Effector memory CD8-positive, alpha-beta T cell (primary cell): ENCODE results near the gene ICE2.

Experiments
- ATAC-seq: fragments of 150-1000 bp; cut with Tn5 transposase; replicated peaks from 2 replicates; pipeline ENCODE4 v1.10.0; 2021; ENCODE audit warnings: mild to moderate bottlenecking, moderate library complexity
- DNase-seq, 3 experiments: peaks; one replicate each; pipeline ENCODE4 v3.0.0; 2021
- H3K27ac Mint-ChIP-seq, 2 donors: one replicate each; pipeline ENCODE4 v1.8.0; 2022; ENCODE audit warnings: mild to moderate bottlenecking in 2 of 2, mixed read lengths in 2 of 2, moderate library complexity in 2 of 2
- H3K27me3 Mint-ChIP-seq, 2 donors: one replicate each; pipeline ENCODE4 v1.8.0; 2022; ENCODE audit warnings: mixed read lengths in 2 of 2
- H3K36me3 Mint-ChIP-seq: one replicate; pipeline ENCODE4 v1.8.0; 2022; ENCODE audit warnings: mild to moderate bottlenecking, moderate library complexity, mixed read lengths; ENCODE audit not compliant: insufficient read depth
- H3K4me1 Mint-ChIP-seq, 2 donors: one replicate each; pipeline ENCODE4 v1.8.0; 2022; ENCODE audit warnings: low read depth in 2 of 2, mixed read lengths in 2 of 2
- H3K4me3 Mint-ChIP-seq, 2 donors: one replicate each; pipeline ENCODE4 v1.8.0; 2022; ENCODE audit warnings: mild to moderate bottlenecking in 2 of 2, mixed read lengths in 2 of 2, moderate library complexity in 2 of 2
- H3K9me3 Mint-ChIP-seq, 2 donors: one replicate each; pipeline ENCODE4 v1.8.0; 2022; ENCODE audit warnings: mixed read lengths in 2 of 2

Gene ICE2

DNA sequence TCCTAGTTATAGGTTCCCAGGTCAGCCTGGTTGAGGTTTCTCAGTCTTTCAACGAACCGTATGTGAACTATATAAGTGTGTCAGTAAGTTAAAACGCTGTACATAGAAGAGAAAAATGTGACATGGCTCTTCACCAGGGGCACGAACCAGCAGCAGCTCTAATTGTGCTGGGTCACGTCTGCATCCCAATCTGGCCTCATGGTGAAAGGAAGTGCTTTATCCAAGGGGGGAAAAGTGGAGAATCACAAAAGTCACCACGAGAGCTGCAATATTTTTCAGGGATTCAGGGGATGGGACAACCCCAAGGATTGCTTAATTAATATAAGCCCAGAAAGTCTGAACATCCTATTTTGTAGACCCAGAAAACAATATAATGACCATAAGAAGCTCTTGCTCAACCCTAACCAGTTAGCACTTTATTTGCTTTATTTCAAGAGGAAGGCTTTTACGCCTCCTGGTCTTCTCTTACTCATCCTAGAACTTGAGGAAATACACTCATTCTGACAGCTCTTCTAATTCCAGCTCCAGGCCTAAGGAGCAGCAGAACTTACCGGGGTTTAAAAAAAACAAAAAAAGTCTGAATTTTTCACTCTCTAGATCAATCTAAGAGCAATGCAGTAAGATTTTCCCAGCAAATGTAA lies 97.7 kb downstream of the ICE2 start:
- H3K27me3 Mint-ChIP-seq = no peaks in the 10 kb centered on the region
- H3K36me3 Mint-ChIP-seq = peaks cover 60% of the 10 kb centered on the region
- peaks cover 10 to 30% of the 10 kb centered on the region in 2 donors for H3K4me1 Mint-ChIP-seq
- no peak overlapping the region for H3K4me3 Mint-ChIP-seq
- DNase-seq (no peak), ATAC-seq (no peak)
- H3K27ac Mint-ChIP-seq = peak overlapping the region in 1 of 2 donors; percentile 38
- H3K9me3 Mint-ChIP-seq = no peaks in the 10 kb centered on the region

DNA sequence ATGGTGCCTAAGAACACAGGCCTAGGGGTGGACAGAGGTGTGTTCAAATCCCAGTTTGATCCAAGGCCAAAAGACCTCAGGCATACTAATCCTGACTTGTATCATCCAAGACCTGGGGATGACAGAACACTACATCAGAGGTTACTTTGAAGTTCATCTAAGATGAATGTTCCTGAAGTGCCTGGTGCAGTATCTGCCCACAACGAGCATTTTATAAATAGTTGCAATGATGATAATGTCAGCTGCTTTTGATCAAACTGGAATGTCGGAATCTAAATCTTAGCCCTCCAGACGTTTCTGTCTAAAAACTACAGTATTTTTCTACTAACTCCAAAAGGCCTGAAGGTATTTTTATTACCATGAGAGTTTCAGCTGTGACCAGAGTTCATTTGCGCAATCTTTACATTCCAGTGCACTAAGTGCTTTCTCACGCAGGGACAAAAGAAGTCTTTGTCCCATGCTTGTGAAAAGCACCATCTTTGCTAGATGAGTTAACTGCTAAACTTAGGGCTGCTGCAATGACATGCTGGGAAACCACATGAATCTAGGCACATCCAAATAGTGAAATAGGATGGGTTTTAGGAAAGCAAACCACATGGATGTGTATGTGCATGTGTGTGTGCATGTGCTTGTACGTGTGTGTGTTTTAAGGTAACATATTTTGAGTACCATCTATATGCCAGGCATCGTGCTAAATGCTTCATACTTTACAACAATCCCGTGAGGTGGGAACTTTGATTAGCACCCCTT lies 99.2 kb downstream of the ICE2 start:
- DNase-seq = no peak
- ATAC-seq = no peak
- Mint-ChIP-seq H3K27ac (no peak overlapping the region), H3K4me1 (peaks cover 9 to 34% of the 10 kb centered on the region in 2 donors), H3K27me3 (no peaks in the 10 kb centered on the region), H3K4me3 (no peak overlapping the region), H3K9me3 (no peaks in the 10 kb centered on the region), H3K36me3 (peaks cover 61% of the 10 kb centered on the region)

DNA sequence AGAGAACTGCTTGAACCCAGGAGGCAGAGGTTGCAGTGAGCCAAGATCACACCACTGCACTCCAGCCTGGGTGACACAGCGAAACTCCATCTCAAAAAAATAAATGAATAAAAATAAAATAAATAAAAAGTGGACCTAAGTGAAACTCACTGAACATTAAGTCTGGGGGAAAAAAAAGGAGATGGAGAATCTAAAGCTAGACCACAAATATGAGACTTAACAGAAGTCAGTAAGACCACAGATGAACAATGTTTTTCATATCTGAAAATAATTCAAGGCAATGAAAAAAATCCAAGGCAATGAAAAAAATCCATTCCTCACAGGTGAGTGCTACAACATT lies 99.8 kb downstream of the ICE2 start:
- H3K4me3 Mint-ChIP-seq = no peak overlapping the region
- H3K27ac Mint-ChIP-seq = no peak overlapping the region
- ATAC-seq = no peak
- H3K4me1 Mint-ChIP-seq = peaks cover 10 to 30% of the 10 kb centered on the region in 2 donors
- no peaks in the 10 kb centered on the region for H3K27me3 Mint-ChIP-seq
- DNase-seq = no peak
- H3K9me3 Mint-ChIP-seq = no peaks in the 10 kb centered on the region
- H3K36me3 Mint-ChIP-seq = peaks cover 61% of the 10 kb centered on the region

DNA sequence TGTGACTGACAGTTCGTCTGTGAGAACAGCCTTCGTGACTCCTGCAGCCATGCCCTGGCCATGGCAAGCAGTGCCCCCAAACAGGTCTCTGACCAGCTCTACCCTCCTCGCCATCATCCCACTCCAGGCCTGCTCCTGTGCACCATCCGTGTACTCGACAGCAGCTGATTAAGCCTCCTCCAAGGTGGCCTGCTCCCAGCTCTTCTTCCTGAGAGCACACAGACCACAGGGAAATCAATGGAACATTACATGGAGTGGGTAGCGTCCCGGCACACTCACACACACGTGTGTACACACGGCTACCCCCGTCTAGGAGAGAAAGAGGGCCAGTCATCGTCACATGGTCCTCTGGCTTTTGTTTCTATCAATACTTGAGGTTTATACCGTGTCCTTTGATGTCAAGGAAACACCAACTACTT lies 102.3 kb downstream of the ICE2 start:
- peak overlapping the region; percentile 52 to 68 for H3K27ac Mint-ChIP-seq
- no peak overlapping the region for H3K4me3 Mint-ChIP-seq
- ATAC-seq = no peak
- H3K4me1 Mint-ChIP-seq = peaks cover 22% of the 10 kb centered on the region in 2 donors
- no peaks in the 10 kb centered on the region for H3K27me3 Mint-ChIP-seq
- no peaks in the 10 kb centered on the region for H3K9me3 Mint-ChIP-seq
- peaks cover 71% of the 10 kb centered on the region for H3K36me3 Mint-ChIP-seq
- no peak for DNase-seq

DNA sequence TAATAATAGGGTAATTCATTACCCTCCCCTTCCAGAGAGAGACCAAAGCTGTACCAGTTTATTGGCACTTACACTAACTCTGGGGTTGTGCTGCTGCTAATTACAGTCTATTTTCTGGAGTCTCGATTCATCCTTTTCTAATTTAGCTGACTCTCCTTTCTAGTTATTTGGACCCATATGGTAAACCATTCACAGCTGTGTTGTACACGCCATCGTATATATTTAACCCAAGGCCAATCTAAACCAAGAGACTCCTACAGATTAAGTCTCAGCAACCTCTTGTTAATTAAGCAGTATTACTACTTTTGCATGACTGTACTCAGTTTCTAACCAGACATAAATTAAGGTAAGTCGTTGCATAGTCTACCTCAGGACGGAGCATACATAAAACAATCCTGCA lies 103.6 kb downstream of the ICE2 start:
- no peak overlapping the region for H3K4me3 Mint-ChIP-seq
- peaks cover 19 to 20% of the 10 kb centered on the region in 2 donors for H3K4me1 Mint-ChIP-seq
- no peak for DNase-seq
- H3K27me3 Mint-ChIP-seq = no peaks in the 10 kb centered on the region
- peaks cover 74% of the 10 kb centered on the region for H3K36me3 Mint-ChIP-seq
- H3K9me3 Mint-ChIP-seq = no peaks in the 10 kb centered on the region
- peak overlapping the region in 1 of 2 donors; percentile 13 for H3K27ac Mint-ChIP-seq
- no peak for ATAC-seq

DNA sequence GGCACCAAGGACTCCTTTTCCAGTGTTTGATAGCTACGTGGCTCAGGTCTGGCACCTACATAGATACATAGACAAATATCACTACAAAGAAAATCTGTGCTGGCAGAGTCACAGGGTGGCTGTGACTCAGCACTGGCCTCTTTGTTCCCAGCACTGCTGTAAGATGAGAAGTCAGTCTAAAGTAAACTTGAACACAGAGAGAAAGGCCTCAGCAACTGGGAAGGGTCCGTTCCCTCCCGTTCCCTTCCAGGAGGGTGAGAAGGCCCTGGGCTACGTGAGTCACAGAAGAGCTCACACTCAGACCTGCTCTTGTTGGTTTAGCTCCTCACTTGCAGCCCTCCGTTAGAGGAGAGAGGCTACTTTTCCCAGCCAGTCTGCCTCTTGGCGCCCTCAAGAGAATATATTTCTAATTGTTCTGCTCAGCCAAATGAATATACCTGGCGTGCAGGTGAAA lies 104.3 kb downstream of the ICE2 start:
- H3K4me1 Mint-ChIP-seq = peaks cover 21 to 22% of the 10 kb centered on the region in 2 donors
- no peaks in the 10 kb centered on the region for H3K9me3 Mint-ChIP-seq
- DNase-seq (no peak), ATAC-seq (no peak)
- peak overlapping the region in 1 of 2 donors; percentile 13 for H3K27ac Mint-ChIP-seq
- peaks cover 72% of the 10 kb centered on the region for H3K36me3 Mint-ChIP-seq
- H3K27me3 Mint-ChIP-seq = no peaks in the 10 kb centered on the region
- no peak overlapping the region for H3K4me3 Mint-ChIP-seq

DNA sequence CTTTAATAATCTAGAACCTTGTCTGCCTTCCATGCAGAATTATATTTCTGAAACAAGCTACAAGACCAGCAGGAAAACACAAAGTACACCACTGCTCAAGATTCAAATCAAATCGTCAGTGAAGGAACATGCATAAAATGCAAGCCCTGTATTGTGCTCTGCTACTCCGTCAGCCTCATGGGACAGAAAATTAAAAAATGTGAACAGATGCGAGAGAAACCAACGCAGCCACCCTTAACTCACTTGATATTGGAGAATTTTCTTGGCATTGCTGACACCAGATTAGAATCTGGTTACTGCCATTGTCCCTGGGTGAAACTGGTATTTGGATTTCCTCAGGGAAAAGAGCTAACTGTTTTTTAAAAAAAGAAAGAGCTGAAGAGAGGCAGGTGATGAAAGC lies 104.7 kb downstream of the ICE2 start:
- Mint-ChIP-seq H3K4me1 (peaks cover 21 to 24% of the 10 kb centered on the region in 2 donors), H3K27ac (peak overlapping the region; percentile 67 to 74), H3K36me3 (peaks cover 70% of the 10 kb centered on the region), H3K27me3 (no peaks in the 10 kb centered on the region), H3K4me3 (no peak overlapping the region), H3K9me3 (no peaks in the 10 kb centered on the region)
- no peak for DNase-seq
- ATAC-seq = no peak

DNA sequence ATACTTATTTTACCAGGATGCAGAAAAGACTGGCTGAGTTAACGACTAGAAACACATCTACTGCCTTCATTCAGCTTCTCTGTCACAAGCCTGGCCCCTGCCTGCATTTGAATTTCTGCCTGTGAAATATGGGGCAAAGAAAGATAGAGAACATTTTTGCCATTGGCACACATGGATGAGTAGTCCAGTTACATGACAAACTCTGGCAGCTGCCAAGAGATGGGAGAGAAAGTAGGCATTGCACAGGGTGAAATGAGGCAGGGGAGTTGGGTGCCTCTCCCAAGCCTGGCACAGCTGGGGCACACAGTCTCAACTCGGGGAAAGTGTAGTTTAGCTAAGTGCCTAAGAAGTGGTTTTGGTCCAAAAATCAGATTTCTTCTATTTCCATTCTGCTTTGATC lies 105.2 kb downstream of the ICE2 start:
- peak overlapping the region; percentile 67 to 74 for H3K27ac Mint-ChIP-seq
- peaks cover 66% of the 10 kb centered on the region for H3K36me3 Mint-ChIP-seq
- H3K27me3 Mint-ChIP-seq = no peaks in the 10 kb centered on the region
- no peaks in the 10 kb centered on the region for H3K9me3 Mint-ChIP-seq
- no peak for ATAC-seq
- H3K4me3 Mint-ChIP-seq = no peak overlapping the region
- DNase-seq = no peak
- peaks cover 21 to 26% of the 10 kb centered on the region in 2 donors for H3K4me1 Mint-ChIP-seq

DNA sequence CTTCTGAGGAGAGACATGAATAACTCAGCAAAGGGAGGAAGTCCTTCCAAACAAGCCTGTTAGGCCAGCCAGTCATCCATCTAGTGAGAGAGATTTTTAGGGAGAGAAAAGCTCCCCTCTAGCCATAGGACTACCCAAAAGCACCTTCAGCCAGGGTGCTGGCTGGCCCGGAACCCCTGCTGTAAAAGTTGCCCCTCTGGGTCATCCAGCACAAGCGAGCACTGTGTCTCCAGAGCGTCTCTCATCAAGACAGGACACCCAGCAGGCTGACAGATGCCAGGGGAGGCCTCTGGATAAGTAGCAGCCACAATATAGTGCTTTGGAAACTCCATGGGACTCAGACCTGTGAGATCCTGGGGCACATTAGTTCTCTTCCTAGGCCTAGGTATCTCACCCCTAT lies 105.6 kb downstream of the ICE2 start:
- Mint-ChIP-seq H3K9me3 (no peaks in the 10 kb centered on the region), H3K27ac (peak overlapping the region; percentile 67 to 74), H3K36me3 (peaks cover 61% of the 10 kb centered on the region), H3K27me3 (no peaks in the 10 kb centered on the region), H3K4me3 (no peak overlapping the region), H3K4me1 (peaks cover 21 to 26% of the 10 kb centered on the region in 2 donors)
- ATAC-seq = no peak
- no peak for DNase-seq

DNA sequence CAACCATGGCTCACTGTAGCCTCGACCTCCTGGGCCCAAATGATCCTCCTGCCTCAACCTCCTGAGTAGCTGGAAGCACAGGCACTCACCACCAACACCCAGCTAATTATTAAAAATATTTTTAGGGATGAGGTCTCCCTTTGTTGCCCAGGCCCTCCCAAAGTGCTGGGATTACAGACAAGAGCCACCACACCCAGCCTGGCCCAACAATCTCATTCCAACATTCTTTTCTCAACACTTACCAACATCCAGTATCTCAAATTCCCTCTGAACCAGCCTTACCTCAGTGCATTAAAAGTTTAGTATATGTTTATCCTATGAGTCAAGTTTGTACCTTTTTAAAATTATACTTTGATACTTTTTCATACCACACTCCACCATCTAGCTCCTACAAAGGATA lies 106.2 kb downstream of the ICE2 start:
- ATAC-seq (no peak), DNase-seq (no peak)
- Mint-ChIP-seq H3K4me3 (no peak overlapping the region), H3K27ac (peak overlapping the region; percentile 67 to 74), H3K36me3 (peaks cover 60% of the 10 kb centered on the region), H3K9me3 (no peaks in the 10 kb centered on the region), H3K27me3 (no peaks in the 10 kb centered on the region), H3K4me1 (peaks cover 21 to 26% of the 10 kb centered on the region in 2 donors)

DNA sequence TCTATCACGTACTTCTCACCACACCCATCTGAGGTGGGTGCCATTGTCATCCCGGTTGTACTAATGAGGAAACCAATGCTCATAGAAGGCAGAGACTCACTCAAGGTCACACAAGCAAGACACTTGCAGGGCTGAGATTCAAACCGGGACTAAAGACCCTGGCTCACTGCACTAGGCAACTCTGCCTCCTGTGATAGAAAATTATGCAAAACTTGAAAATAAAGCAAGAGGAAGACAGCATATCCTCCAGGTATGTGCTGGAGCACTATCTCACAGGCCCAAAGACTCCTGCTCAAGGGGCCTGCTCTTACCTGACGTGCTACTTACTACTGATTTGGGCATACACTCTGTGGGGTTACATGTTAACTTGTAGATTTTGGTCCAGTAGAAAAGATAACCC lies 106.7 kb downstream of the ICE2 start:
- H3K4me3 Mint-ChIP-seq = no peak overlapping the region
- peak overlapping the region in 1 of 2 donors; percentile 74 for H3K27ac Mint-ChIP-seq
- no peaks in the 10 kb centered on the region for H3K9me3 Mint-ChIP-seq
- no peaks in the 10 kb centered on the region for H3K27me3 Mint-ChIP-seq
- peaks cover 21 to 26% of the 10 kb centered on the region in 2 donors for H3K4me1 Mint-ChIP-seq
- DNase-seq (no peak), ATAC-seq (no peak)
- H3K36me3 Mint-ChIP-seq = peaks cover 58% of the 10 kb centered on the region

DNA sequence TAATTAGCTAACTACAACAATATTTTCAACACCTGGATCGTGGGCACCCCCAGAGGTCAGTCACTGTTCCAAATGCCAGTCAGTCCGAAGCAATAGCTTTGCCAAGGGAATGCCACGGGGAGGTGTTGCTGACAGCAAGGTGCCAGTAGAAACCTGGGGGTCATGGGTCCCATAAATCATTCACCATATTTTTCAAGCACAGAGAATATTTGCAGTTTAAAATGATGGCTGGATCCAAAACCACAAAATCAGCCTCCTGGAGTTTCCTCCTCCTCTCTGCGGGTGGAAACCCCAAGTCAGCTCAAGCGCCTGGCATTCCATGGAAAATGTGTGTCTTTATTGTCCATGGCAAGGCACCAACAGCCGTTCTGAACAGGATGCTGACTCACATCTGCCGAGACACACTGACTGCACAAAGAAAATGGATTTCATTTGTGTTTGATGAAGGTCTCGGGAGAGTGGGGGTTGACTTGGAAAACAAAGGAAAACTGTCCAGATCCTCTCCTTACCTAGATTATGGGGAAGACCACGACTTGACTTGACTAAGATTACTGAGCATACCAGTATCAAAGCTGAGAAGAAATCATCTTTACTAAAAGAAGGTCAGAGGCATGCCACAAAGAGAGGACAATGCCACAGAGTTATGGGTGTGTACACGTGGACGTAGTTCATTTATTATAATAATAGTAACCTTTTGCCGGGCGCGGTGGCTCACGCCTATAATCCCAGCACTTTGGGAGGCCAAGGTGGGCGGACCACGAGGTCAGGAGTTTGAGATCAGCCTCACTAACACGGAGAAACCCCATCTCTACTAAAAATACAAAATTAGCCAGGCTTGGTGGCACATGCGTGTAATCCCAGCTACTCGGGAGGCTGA lies 107.5 kb downstream of the ICE2 start:
- Mint-ChIP-seq H3K4me3 (no peak overlapping the region), H3K36me3 (peaks cover 56% of the 10 kb centered on the region), H3K27me3 (no peaks in the 10 kb centered on the region), H3K27ac (peak overlapping the region; percentile 59 to 75), H3K4me1 (peaks cover 21 to 25% of the 10 kb centered on the region in 2 donors), H3K9me3 (no peaks in the 10 kb centered on the region)
- DNase-seq (no peak), ATAC-seq (no peak)

DNA sequence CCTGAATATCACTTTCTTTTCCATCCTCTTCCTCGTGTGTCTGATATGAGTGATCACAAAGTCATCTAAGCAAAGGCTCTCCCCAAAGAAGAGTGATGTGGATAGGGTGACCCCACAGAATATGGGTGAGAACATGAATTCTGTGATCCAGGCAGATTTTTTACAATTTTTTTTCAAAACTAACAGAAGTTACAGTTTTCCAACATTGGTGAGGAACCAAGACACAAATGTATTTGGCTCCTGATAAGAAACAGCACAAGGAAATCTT lies 108.1 kb downstream of the ICE2 start:
- Mint-ChIP-seq H3K36me3 (peaks cover 54% of the 10 kb centered on the region), H3K27ac (peak overlapping the region; percentile 59 to 75), H3K4me1 (peaks cover 19 to 23% of the 10 kb centered on the region in 2 donors), H3K27me3 (no peaks in the 10 kb centered on the region), H3K9me3 (no peaks in the 10 kb centered on the region), H3K4me3 (no peak overlapping the region)
- DNase-seq (no peak), ATAC-seq (no peak)
